ENCODE results near the gene GRAMD4. TPM values are rescaled to one million over a fixed set of nuclear protein-coding genes. Genes with fewer than 3 reads are reported as not detected.

GRAMD4 gene
- total RNA-seq, 1 donor from 2014 or later, result 90.8 TPM

DNA sequence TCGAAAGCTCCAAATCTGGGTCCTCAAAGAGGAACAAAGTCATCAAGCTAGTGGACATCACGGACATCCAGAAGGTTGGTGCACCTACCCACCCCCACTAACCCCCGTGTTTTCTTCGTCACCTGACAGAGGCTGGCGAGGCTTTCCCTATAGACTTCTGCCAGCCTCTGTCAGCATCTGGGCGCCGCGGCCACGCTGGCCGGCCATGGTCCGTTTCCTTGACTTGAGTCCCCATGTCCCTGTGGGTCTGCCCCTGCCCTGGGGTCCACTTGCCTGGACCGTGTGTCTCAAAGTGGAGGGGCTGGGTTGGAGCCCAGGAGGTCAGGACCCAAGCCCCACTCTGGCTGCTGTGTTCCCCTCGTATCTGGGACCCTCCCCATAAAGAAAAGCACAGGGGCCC is 55.3 kb downstream of the GRAMD4 start:
- Mint-ChIP-seq H3K4me3 (ENCODE audit: low read depth) (no peak overlapping the region), H3K36me3 (ENCODE audit: low read depth) (peaks cover 27% of the 10 kb centered on the region), H3K9me3 (no peaks in the 10 kb centered on the region), H3K27ac (peak overlapping the region; percentile 95), H3K4me1 (ENCODE audit: low read depth) (peaks cover 16% of the 10 kb centered on the region), H3K27me3 (ENCODE audit: low read depth) (no peaks in the 10 kb centered on the region)
- no peak for DNase-seq (ENCODE audit: low spot score)
- intact Hi-C loops (cut with micrococcal nuclease), result loop anchor here (2.0 kb wide), 2 partner anchors 63 kb away; partner anchors contain the start of gene CERK

- H3K4me3 Mint-ChIP-seq (ENCODE audit: low read depth), result no peak overlapping the region
- H3K9me3 Mint-ChIP-seq, result no peaks in the 10 kb centered on the region
- peak overlapping the region; percentile 95 for H3K27ac Mint-ChIP-seq
- intact Hi-C loops (cut with micrococcal nuclease), result loop anchor here (2.0 kb wide), 2 partner anchors 63 kb away; partner anchors contain the start of gene CERK
- peaks cover 27% of the 10 kb centered on the region for H3K36me3 Mint-ChIP-seq (ENCODE audit: low read depth)
- peaks cover 16% of the 10 kb centered on the region for H3K4me1 Mint-ChIP-seq (ENCODE audit: low read depth)
- no peak for DNase-seq (ENCODE audit: low spot score)
- H3K27me3 Mint-ChIP-seq (ENCODE audit: low read depth), result no peaks in the 10 kb centered on the region
These were observed 55.8 kb downstream of the GRAMD4 start for GRCh38 chr22:46675938-46676337.

- H3K4me1 Mint-ChIP-seq (ENCODE audit: low read depth), result peaks cover 16% of the 10 kb centered on the region
- H3K27me3 Mint-ChIP-seq (ENCODE audit: low read depth), result no peaks in the 10 kb centered on the region
- intact Hi-C loops (cut with micrococcal nuclease), result no loop called here
These were observed 56.3 kb downstream of the GRAMD4 start for GRCh38 chr22:46676479-46676878.

DNA sequence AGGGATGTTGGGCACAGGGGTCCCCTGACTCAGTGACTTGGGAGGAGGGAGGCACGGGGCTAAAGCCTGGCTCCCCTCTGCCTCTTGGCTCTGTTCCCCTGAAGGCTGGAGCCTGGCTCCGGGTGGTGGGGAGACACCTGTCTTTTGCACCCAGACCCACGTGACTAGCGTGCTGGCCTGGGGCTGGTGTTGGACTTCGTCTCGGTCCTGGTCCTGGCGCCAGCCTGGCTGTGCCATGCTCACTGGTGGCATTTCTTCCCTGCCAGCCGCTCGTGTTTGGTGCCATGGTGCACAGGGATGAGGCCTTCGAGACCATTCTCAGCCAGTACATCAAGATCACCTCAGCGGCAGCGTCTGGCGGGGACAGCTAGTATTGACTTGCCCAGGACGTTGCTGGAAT is 56.7 kb downstream of the GRAMD4 start:
- Mint-ChIP-seq H3K4me1 (ENCODE audit: low read depth) (peaks cover 16% of the 10 kb centered on the region), H3K9me3 (no peaks in the 10 kb centered on the region), H3K36me3 (ENCODE audit: low read depth) (peaks cover 30% of the 10 kb centered on the region), H3K27me3 (ENCODE audit: low read depth) (no peaks in the 10 kb centered on the region), H3K27ac (peak overlapping the region; percentile 60), H3K4me3 (ENCODE audit: low read depth) (no peak overlapping the region)
- no peak for DNase-seq (ENCODE audit: low spot score)
- intact Hi-C loops (cut with micrococcal nuclease), result no loop called here

More at GRCh38 chr22:46676479-46676878, 56.3 kb downstream of the GRAMD4 start:
- H3K9me3 Mint-ChIP-seq, result no peaks in the 10 kb centered on the region
- no peak overlapping the region for H3K4me3 Mint-ChIP-seq (ENCODE audit: low read depth)
- peaks cover 27% of the 10 kb centered on the region for H3K36me3 Mint-ChIP-seq (ENCODE audit: low read depth)
- DNase-seq (ENCODE audit: low spot score), result no peak
- H3K27ac Mint-ChIP-seq, result peak overlapping the region; percentile 60

GRCh38 chr22:46677323-46678002 is 57.3 kb downstream of the GRAMD4 start:
- Mint-ChIP-seq H3K27me3 (ENCODE audit: low read depth) (no peaks in the 10 kb centered on the region), H3K9me3 (no peaks in the 10 kb centered on the region), H3K4me1 (ENCODE audit: low read depth) (peaks cover 16% of the 10 kb centered on the region), H3K36me3 (ENCODE audit: low read depth) (peaks cover 30% of the 10 kb centered on the region), H3K4me3 (ENCODE audit: low read depth) (peak overlapping the region; percentile 30), H3K27ac (peak overlapping the region; percentile 60)
- no peak for DNase-seq (ENCODE audit: low spot score)
- intact Hi-C loops (cut with micrococcal nuclease), result no loop called here

GRCh38 chr22:46678003-46678657 is 57.9 kb downstream of the GRAMD4 start:
- H3K27ac Mint-ChIP-seq, result peak overlapping the region; percentile 17
- no peaks in the 10 kb centered on the region for H3K9me3 Mint-ChIP-seq
- peaks cover 28% of the 10 kb centered on the region for H3K36me3 Mint-ChIP-seq (ENCODE audit: low read depth)

DNA sequence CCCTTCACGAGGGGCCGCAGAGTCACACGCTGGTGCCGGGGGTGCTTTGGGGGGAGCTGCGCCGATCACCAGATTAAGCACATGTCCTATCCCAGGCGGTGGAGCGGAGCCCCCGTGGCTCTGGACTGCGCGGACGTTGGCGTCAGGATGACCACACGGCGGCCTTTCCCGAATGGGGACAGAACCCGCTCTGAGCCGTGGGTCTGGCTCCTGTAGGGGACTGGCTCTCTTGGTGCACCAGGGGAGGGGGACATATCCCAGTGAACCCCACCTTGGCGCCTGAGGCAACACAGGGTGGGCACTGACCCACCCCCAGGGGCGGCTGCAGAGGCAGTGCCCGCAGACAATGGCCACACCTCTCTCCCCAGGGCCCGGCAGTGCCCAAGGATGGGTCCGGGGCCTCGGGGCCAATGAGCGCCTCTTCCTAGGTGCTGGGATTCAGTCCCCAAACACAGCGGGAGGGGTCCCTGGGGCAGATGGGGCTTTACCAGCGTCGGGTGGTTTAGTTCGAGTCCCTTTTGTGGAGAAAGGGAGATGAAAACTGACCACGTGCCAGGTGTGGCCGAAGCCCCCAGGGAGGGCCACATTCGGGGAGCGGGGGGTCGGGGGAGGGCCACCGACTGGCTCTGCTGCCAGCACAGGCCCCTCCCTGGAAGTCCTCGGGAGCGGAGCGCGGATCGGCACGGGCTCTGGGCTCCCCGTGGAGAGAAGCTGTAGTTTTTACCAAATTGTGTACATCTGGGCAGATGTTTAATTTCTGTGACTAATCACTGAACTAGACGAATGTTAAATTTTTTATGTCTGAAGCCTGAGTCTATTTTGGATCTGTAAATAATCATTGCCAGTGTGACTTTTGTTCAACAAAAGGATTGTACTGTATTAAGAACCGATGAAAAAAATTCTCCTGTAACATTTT is 58.9 kb downstream of the GRAMD4 start:
- no peak for DNase-seq (ENCODE audit: low spot score)
- Mint-ChIP-seq H3K9me3 (no peaks in the 10 kb centered on the region), H3K36me3 (ENCODE audit: low read depth) (peaks cover 23% of the 10 kb centered on the region), H3K27ac (no peak overlapping the region), H3K4me3 (ENCODE audit: low read depth) (no peak overlapping the region), H3K4me1 (ENCODE audit: low read depth) (peaks cover 7% of the 10 kb centered on the region), H3K27me3 (ENCODE audit: low read depth) (no peaks in the 10 kb centered on the region)
- intact Hi-C loops (cut with micrococcal nuclease), result no loop called here

More at GRCh38 chr22:46678003-46678657, 57.9 kb downstream of the GRAMD4 start:
- DNase-seq (ENCODE audit: low spot score), result no peak
- no peaks in the 10 kb centered on the region for H3K27me3 Mint-ChIP-seq (ENCODE audit: low read depth)
- peak overlapping the region; percentile 30 for H3K4me3 Mint-ChIP-seq (ENCODE audit: low read depth)
- intact Hi-C loops (cut with micrococcal nuclease), result no loop called here
- H3K4me1 Mint-ChIP-seq (ENCODE audit: low read depth), result peaks cover 15% of the 10 kb centered on the region

GRCh38 chr22:46679706-46680269 is 59.6 kb downstream of the GRAMD4 start:
- no peak for DNase-seq (ENCODE audit: low spot score)
- intact Hi-C loops (cut with micrococcal nuclease), result no loop called here
- H3K4me1 Mint-ChIP-seq (ENCODE audit: low read depth), result no peaks in the 10 kb centered on the region
- no peaks in the 10 kb centered on the region for H3K9me3 Mint-ChIP-seq
- peaks cover 26% of the 10 kb centered on the region for H3K36me3 Mint-ChIP-seq (ENCODE audit: low read depth)
- no peaks in the 10 kb centered on the region for H3K27me3 Mint-ChIP-seq (ENCODE audit: low read depth)
- H3K4me3 Mint-ChIP-seq (ENCODE audit: low read depth), result no peak overlapping the region
- no peak overlapping the region for H3K27ac Mint-ChIP-seq

GRCh38 chr22:46681010-46681409 is 60.8 kb downstream of the GRAMD4 start:
- Mint-ChIP-seq H3K36me3 (ENCODE audit: low read depth) (peaks cover 33% of the 10 kb centered on the region), H3K27me3 (ENCODE audit: low read depth) (no peaks in the 10 kb centered on the region), H3K9me3 (no peaks in the 10 kb centered on the region), H3K4me1 (ENCODE audit: low read depth) (peaks cover 4% of the 10 kb centered on the region), H3K27ac (no peak overlapping the region), H3K4me3 (ENCODE audit: low read depth) (no peak overlapping the region)
- DNase-seq (ENCODE audit: low spot score), result no peak
- intact Hi-C loops (cut with micrococcal nuclease), result no loop called here

- Mint-ChIP-seq H3K4me3 (ENCODE audit: low read depth) (no peak overlapping the region), H3K27ac (peak overlapping the region; percentile 22), H3K36me3 (ENCODE audit: low read depth) (peaks cover 39% of the 10 kb centered on the region), H3K4me1 (ENCODE audit: low read depth) (peaks cover 9% of the 10 kb centered on the region), H3K9me3 (no peaks in the 10 kb centered on the region), H3K27me3 (ENCODE audit: low read depth) (no peaks in the 10 kb centered on the region)
- no peak for DNase-seq (ENCODE audit: low spot score)
- intact Hi-C loops (cut with micrococcal nuclease), result no loop called here
These were observed 62.0 kb downstream of the GRAMD4 start for GRCh38 chr22:46682011-46682731.

DNA sequence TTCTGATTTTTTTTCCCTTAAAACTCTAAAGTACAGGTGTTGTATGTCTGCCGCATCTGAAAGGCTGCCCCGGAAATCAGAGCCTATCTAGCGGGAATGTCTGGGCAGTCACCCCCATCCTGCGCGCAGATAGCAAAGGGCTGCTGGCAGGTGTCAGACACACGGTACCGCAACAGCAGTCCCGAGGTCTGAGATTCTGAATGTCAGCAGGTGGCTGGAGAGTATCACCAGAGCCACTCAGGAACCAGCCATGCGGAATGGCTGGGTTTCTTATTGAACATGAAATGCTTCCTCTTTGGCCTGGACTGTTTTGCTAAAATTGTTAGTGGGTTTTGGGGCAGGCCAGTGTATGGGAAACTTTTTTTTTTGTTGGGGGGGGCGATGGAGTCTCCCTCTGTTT is 64.5 kb downstream of the GRAMD4 start:
- Mint-ChIP-seq H3K27me3 (ENCODE audit: low read depth) (no peaks in the 10 kb centered on the region), H3K36me3 (ENCODE audit: low read depth) (peaks cover 45% of the 10 kb centered on the region), H3K9me3 (no peaks in the 10 kb centered on the region), H3K4me3 (ENCODE audit: low read depth) (no peak overlapping the region), H3K27ac (no peak overlapping the region), H3K4me1 (ENCODE audit: low read depth) (peaks cover 9% of the 10 kb centered on the region)
- no peak for DNase-seq (ENCODE audit: low spot score)
- intact Hi-C loops (cut with micrococcal nuclease), result no loop called here

Measured in activated T-helper 2 cell treated with anti-CD3 and anti-CD28 coated beads, Interferon-gamma antibody, Interleukin-2, Interleukin-4, amounts not matched to agents 10 μg/mL and 5 μg/mL and 100 μg/mL, durations not matched to agents 14 hours and 24 hours and 36 hours (primary cell).